GM12878 (cell line): ENCODE data around the gene RSF1. TPM values are rescaled to one million over a fixed set of nuclear protein-coding genes. Genes with fewer than 3 reads are reported as not detected.

Experiments
- BACH1 ChIP-seq: fragments of 450-650 bp; IDR thresholded peaks from 2 replicates; pipeline ENCODE4 v1.6.1; 2017; ENCODE audit warnings: mild to moderate bottlenecking, borderline replicate concordance
- DPF2 ChIP-seq: fragments of 450-650 bp; IDR thresholded peaks from 2 replicates; pipeline ENCODE4 v1.6.1; 2017; ENCODE audit warnings: mild to moderate bottlenecking
- FOXK2 ChIP-seq: fragments of 450-650 bp; IDR thresholded peaks from 2 replicates; pipeline ENCODE4 v1.6.1; 2017; ENCODE audit warnings: mild to moderate bottlenecking, moderate library complexity
- MEF2B ChIP-seq: fragments of 450-650 bp; IDR thresholded peaks from 2 replicates; pipeline ENCODE4 v1.6.1; 2018; ENCODE audit warnings: mild to moderate bottlenecking, moderate library complexity; ENCODE audit not compliant: partially characterized antibody, poor library complexity, severe bottlenecking
- RUNX3 ChIP-seq: IDR thresholded peaks from 2 replicates; pipeline ENCODE4 v1.6.1; 2012; ENCODE audit warnings: low read length, inconsistent platforms
- TBL1XR1 ChIP-seq: IDR thresholded peaks from 2 replicates; pipeline ENCODE4 v1.6.1; 2012; ENCODE audit warnings: low read depth, low read length, improper control_type of control experiment
- ZNF207 ChIP-seq: fragments of 450-650 bp; IDR thresholded peaks from 2 replicates; pipeline ENCODE4 v1.6.1; 2014; ENCODE audit warnings: antibody characterized with exemption, mild to moderate bottlenecking, borderline replicate concordance
- polyA plus RNA-seq, 11 experiments: library from polyadenylated mRNA; depleted of rRNA in 4 of 11; unstranded in 6 of 11; stranded (reverse) in 5 of 11; fragments of >200 nt; fragmentation: Nextera tagmentation in 4 of 11; fragmentation: Illumina TruSeq in 1 of 11; extraction: Ambion mirVana in 4 of 11; extraction: Trizol in 1 of 11; gene quantifications; 1 replicate in 1 of 11; 2 replicates in 10 of 11; pipeline versions ENCODE4 v1.2.1 to v1.2.3, GENCODE V29; 2011 to 2016; ENCODE audit warnings: inconsistent platforms in 2 of 11, missing spikeins in 2 of 11, low read depth in 1 of 11
- total RNA-seq, 4 experiments: library from RNA; depleted of rRNA in 3 of 4; stranded (reverse); fragments of >200 nt in 3 of 4; fragmentation: Illumina TruSeq in 1 of 4; extraction: Trizol in 1 of 4; gene quantifications; 2 replicates each; pipeline versions ENCODE4 v1.2.1 to v1.2.3, GENCODE V29; 2013 to 2021
- TF ChIP-seq, protein P1 (sequence below): fragments of 450-650 bp; conservative IDR thresholded peaks from 2 replicates; pipeline ENCODE4 v1.6.1; 2017; ENCODE audit warnings: mild to moderate bottlenecking, moderate library complexity
- TF ChIP-seq, protein P2 (sequence below): fragments of 450-650 bp; IDR thresholded peaks from 2 replicates; pipeline ENCODE4 v1.6.1; 2016; ENCODE audit warnings: mild to moderate bottlenecking, moderate library complexity, borderline replicate concordance
- TF ChIP-seq, protein P3 (sequence below): fragments of 450-650 bp; IDR thresholded peaks from 2 replicates; pipeline ENCODE4 v1.6.1; 2018; ENCODE audit warnings: borderline replicate concordance, mild to moderate bottlenecking; ENCODE audit not compliant: partially characterized antibody
- TF ChIP-seq, protein P4 (sequence below): fragments of 150-350 bp; IDR thresholded peaks from 2 replicates; pipeline ENCODE4 v1.6.1; 2016; ENCODE audit warnings: low read depth, low read length
- TF ChIP-seq, protein P5 (sequence below): IDR thresholded peaks from 2 replicates; pipeline ENCODE4 v1.6.1; 2012; ENCODE audit warnings: mild to moderate bottlenecking, low read depth, low read length

Gene RSF1
- total and polyA plus RNA-seq, 10 of the 15 experiments (the other 5 are each of a cell fraction or from before 2014, with no cell fraction given), result 9.0 to 45.3 (median 30.0) TPM

DNA sequence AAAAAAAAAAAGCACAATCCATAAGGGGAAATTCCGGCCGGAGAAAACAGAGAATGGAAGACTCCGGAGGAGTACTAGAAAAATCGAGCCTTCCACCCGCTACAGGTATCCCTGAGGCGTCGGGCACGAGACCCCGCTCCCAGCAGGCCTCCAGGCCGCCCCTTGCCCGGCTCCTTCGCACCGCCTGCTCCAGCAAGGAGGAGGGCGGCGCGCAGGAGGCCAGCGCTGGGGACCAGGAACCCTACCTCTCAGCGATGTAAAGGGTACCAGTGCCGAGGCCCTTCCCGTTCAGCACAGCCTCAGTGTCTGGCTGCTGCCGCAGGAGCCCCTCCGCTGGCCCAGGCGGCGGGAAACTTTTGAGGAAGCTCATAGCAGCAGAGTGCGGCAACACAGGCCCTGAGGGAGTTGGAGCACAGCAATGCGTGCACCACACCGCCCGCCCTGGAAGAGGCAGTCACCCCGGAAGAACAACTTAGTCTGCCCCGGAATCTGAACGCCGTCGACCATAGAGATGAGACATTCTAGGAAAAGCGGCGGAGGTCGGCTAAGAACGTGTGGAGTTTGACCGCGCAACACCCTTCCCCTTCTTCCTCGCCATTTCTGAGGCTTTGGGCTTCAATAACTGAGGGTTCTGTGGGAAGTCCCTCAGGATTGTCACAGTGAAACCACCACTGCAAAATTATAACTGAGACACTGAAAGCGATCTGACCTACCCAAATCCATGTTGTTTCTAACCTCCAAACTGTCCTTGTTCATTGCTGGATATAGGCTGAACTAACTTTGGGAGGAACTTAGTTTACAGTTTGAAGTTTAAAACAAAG is 183.0 kb downstream of the RSF1 start, which contains the start of gene CLNS1A (continued):
- TF ChIP-seq, protein P1, sequence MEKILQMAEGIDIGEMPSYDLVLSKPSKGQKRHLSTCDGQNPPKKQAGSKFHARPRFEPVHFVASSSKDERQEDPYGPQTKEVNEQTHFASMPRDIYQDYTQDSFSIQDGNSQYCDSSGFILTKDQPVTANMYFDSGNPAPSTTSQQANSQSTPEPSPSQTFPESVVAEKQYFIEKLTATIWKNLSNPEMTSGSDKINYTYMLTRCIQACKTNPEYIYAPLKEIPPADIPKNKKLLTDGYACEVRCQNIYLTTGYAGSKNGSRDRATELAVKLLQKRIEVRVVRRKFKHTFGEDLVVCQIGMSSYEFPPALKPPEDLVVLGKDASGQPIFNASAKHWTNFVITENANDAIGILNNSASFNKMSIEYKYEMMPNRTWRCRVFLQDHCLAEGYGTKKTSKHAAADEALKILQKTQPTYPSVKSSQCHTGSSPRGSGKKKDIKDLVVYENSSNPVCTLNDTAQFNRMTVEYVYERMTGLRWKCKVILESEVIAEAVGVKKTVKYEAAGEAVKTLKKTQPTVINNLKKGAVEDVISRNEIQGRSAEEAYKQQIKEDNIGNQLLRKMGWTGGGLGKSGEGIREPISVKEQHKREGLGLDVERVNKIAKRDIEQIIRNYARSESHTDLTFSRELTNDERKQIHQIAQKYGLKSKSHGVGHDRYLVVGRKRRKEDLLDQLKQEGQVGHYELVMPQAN, result peak; percentile 90
- peak; percentile 62; the same call in 1 of the 2 replicates for TF ChIP-seq DPF2
- peak; percentile 71 for TF ChIP-seq MEF2B
- TF ChIP-seq, protein P2, sequence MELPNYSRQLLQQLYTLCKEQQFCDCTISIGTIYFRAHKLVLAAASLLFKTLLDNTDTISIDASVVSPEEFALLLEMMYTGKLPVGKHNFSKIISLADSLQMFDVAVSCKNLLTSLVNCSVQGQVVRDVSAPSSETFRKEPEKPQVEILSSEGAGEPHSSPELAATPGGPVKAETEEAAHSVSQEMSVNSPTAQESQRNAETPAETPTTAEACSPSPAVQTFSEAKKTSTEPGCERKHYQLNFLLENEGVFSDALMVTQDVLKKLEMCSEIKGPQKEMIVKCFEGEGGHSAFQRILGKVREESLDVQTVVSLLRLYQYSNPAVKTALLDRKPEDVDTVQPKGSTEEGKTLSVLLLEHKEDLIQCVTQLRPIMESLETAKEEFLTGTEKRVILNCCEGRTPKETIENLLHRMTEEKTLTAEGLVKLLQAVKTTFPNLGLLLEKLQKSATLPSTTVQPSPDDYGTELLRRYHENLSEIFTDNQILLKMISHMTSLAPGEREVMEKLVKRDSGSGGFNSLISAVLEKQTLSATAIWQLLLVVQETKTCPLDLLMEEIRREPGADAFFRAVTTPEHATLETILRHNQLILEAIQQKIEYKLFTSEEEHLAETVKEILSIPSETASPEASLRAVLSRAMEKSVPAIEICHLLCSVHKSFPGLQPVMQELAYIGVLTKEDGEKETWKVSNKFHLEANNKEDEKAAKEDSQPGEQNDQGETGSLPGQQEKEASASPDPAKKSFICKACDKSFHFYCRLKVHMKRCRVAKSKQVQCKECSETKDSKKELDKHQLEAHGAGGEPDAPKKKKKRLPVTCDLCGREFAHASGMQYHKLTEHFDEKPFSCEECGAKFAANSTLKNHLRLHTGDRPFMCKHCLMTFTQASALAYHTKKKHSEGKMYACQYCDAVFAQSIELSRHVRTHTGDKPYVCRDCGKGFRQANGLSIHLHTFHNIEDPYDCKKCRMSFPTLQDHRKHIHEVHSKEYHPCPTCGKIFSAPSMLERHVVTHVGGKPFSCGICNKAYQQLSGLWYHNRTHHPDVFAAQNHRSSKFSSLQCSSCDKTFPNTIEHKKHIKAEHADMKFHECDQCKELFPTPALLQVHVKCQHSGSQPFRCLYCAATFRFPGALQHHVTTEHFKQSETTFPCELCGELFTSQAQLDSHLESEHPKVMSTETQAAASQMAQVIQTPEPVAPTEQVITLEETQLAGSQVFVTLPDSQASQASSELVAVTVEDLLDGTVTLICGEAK, result peak; percentile 97
- peak; percentile 72 for TF ChIP-seq FOXK2
- peak; percentile 79 for TF ChIP-seq ZNF207
- TF ChIP-seq TBL1XR1, result peak; percentile 93
- TF ChIP-seq, protein P3, sequence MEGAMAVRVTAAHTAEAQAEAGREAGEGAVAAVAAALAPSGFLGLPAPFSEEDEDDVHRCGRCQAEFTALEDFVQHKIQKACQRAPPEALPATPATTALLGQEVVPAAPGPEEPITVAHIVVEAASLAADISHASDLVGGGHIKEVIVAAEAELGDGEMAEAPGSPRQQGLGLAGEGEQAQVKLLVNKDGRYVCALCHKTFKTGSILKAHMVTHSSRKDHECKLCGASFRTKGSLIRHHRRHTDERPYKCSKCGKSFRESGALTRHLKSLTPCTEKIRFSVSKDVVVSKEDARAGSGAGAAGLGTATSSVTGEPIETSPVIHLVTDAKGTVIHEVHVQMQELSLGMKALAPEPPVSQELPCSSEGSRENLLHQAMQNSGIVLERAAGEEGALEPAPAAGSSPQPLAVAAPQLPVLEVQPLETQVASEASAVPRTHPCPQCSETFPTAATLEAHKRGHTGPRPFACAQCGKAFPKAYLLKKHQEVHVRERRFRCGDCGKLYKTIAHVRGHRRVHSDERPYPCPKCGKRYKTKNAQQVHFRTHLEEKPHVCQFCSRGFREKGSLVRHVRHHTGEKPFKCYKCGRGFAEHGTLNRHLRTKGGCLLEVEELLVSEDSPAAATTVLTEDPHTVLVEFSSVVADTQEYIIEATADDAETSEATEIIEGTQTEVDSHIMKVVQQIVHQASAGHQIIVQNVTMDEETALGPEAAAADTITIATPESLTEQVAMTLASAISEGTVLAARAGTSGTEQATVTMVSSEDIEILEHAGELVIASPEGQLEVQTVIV, result no peak
- TF ChIP-seq, protein P4, sequence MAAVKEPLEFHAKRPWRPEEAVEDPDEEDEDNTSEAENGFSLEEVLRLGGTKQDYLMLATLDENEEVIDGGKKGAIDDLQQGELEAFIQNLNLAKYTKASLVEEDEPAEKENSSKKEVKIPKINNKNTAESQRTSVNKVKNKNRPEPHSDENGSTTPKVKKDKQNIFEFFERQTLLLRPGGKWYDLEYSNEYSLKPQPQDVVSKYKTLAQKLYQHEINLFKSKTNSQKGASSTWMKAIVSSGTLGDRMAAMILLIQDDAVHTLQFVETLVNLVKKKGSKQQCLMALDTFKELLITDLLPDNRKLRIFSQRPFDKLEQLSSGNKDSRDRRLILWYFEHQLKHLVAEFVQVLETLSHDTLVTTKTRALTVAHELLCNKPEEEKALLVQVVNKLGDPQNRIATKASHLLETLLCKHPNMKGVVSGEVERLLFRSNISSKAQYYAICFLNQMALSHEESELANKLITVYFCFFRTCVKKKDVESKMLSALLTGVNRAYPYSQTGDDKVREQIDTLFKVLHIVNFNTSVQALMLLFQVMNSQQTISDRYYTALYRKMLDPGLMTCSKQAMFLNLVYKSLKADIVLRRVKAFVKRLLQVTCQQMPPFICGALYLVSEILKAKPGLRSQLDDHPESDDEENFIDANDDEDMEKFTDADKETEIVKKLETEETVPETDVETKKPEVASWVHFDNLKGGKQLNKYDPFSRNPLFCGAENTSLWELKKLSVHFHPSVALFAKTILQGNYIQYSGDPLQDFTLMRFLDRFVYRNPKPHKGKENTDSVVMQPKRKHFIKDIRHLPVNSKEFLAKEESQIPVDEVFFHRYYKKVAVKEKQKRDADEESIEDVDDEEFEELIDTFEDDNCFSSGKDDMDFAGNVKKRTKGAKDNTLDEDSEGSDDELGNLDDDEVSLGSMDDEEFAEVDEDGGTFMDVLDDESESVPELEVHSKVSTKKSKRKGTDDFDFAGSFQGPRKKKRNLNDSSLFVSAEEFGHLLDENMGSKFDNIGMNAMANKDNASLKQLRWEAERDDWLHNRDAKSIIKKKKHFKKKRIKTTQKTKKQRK, result no peak
- TF ChIP-seq BACH1, result peak; percentile 37; the same call in 1 of the 2 replicates
- TF ChIP-seq RUNX3, result peak; percentile 80
- TF ChIP-seq, protein P5, sequence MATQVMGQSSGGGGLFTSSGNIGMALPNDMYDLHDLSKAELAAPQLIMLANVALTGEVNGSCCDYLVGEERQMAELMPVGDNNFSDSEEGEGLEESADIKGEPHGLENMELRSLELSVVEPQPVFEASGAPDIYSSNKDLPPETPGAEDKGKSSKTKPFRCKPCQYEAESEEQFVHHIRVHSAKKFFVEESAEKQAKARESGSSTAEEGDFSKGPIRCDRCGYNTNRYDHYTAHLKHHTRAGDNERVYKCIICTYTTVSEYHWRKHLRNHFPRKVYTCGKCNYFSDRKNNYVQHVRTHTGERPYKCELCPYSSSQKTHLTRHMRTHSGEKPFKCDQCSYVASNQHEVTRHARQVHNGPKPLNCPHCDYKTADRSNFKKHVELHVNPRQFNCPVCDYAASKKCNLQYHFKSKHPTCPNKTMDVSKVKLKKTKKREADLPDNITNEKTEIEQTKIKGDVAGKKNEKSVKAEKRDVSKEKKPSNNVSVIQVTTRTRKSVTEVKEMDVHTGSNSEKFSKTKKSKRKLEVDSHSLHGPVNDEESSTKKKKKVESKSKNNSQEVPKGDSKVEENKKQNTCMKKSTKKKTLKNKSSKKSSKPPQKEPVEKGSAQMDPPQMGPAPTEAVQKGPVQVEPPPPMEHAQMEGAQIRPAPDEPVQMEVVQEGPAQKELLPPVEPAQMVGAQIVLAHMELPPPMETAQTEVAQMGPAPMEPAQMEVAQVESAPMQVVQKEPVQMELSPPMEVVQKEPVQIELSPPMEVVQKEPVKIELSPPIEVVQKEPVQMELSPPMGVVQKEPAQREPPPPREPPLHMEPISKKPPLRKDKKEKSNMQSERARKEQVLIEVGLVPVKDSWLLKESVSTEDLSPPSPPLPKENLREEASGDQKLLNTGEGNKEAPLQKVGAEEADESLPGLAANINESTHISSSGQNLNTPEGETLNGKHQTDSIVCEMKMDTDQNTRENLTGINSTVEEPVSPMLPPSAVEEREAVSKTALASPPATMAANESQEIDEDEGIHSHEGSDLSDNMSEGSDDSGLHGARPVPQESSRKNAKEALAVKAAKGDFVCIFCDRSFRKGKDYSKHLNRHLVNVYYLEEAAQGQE, result no peak
